HepG2 (cell line): ENCODE measurements around the gene CYP26B1. TPM values are rescaled to one million over a fixed set of nuclear protein-coding genes. Genes with fewer than 3 reads are reported as not detected.

Experiments
- ATAC-seq: fragments of 200-7000 bp; cut with Tn5 transposase; 3 replicates; pipeline ENCODE4 v1.9.1; 2020; ENCODE audit warnings: mild to moderate bottlenecking, moderate library complexity
- BruUV-seq: library from RNA; stranded (reverse); fragments of 400-500 nt; replicated peaks from 2 replicates; lab custom pipeline; 2021; lab: Mats Ljungman, UMichigan
- CTCF ChIA-PET: fragments of 300-600 bp; formaldehyde crosslinking; extraction: SDS; loops from one replicate; lab custom pipeline; 2021; ENCODE audit warnings: low total read pairs, inconsistent platforms, low intra/inter-chr PET ratio; lab: Yijun Ruan, JAX
- POLR2A ChIA-PET: fragments of 350-600 bp; sonication (Branson Sonifier 250); formaldehyde crosslinking; loops from one replicate; lab custom pipeline; 2020; ENCODE audit warnings: antibody characterized with exemption, inconsistent platforms; lab: Yijun Ruan, JAX
- DNase-seq: peaks from one replicate; pipeline ENCODE4 v3.0.0-alpha.2; 2015; ENCODE audit warnings: low spot score
- FAIRE-seq: peaks from 3 replicates; lab custom pipeline; 2011; peaks lifted over from hg19 to GRCh38; lab: Jason Lieb, UNC
- H2AFZ ChIP-seq: one replicate; pipeline ENCODE4 v1.6.1; 2011; ENCODE audit warnings: low read length, inconsistent platforms
- H3K27ac ChIP-seq: fragments of 300-600 bp; 3 replicates; pipeline ENCODE4 v1.8.0; 2011; ENCODE audit warnings: mixed run types, mild to moderate bottlenecking, mixed read lengths, low read length, inconsistent platforms; ENCODE audit not compliant: insufficient read depth; ENCODE audit errors: extremely low read length
- H3K27me3 ChIP-seq, 2 experiments: fragments of 200-600 bp in 1 of 2; 2 replicates in 1 of 2; 3 replicates in 1 of 2; pipeline versions ENCODE4 v1.6.0 to v1.8.0; 2011; ENCODE audit warnings: low read length in 2 of 2, mild to moderate bottlenecking in 2 of 2, moderate library complexity in 2 of 2, inconsistent platforms in 1 of 2; ENCODE audit not compliant: insufficient read depth in 2 of 2, control insufficient read depth in 1 of 2
- H3K36me3 ChIP-seq, 2 experiments: fragments of 200-600 bp in 1 of 2; replicated peaks in 1 of 2; 2 replicates in 1 of 2; 3 replicates in 1 of 2; pipeline versions ENCODE4 v1.5.1 to v1.8.0; 2011; ENCODE audit warnings: low read length in 2 of 2, inconsistent platforms in 1 of 2; ENCODE audit not compliant: insufficient read depth in 2 of 2, control insufficient read depth in 1 of 2
- H3K4me1 ChIP-seq: 2 replicates; pipeline ENCODE4 v1.5.1; 2012; ENCODE audit warnings: low read length, inconsistent platforms; ENCODE audit not compliant: insufficient read depth
- H3K4me2 ChIP-seq: 2 replicates; pipeline ENCODE4 v1.6.0; 2011; ENCODE audit warnings: low read depth, low read length, inconsistent platforms
- H3K4me3 ChIP-seq, 3 experiments: fragments of 200-600 bp in 1 of 3; sonication (generic), shearing (Covaris generic) in 1 of 3; replicated peaks in 1 of 3; 2 replicates each; pipeline ENCODE4 v1.5.1; 2011 to 2016; ENCODE audit warnings: low read length in 3 of 3, inconsistent platforms in 2 of 3, low read depth in 2 of 3, mild to moderate bottlenecking in 2 of 3, control low read depth in 1 of 3, mixed read lengths in 1 of 3; ENCODE audit not compliant: insufficient read depth in 1 of 3
- H3K79me2 ChIP-seq: one replicate; pipeline ENCODE4 v1.6.1; 2011; ENCODE audit warnings: low read length, inconsistent platforms; ENCODE audit not compliant: insufficient read depth
- H3K9ac ChIP-seq: 2 replicates; pipeline ENCODE4 v1.6.0; 2011; ENCODE audit warnings: mild to moderate bottlenecking, low read depth, low read length, inconsistent platforms; ENCODE audit not compliant: insufficient read depth
- H3K9me3 ChIP-seq: 2 replicates; pipeline ENCODE4 v1.5.1; 2012; ENCODE audit warnings: mild to moderate bottlenecking, low read length
- H4K20me1 ChIP-seq: 2 replicates; pipeline ENCODE4 v1.6.0; 2011; ENCODE audit warnings: inconsistent platforms, mild to moderate bottlenecking, low read length, moderate library complexity; ENCODE audit not compliant: insufficient read depth
- BCL6 ChIP-seq: IDR thresholded peaks from 2 replicates; pipeline ENCODE4 v1.6.1; 2016; ENCODE audit warnings: missing genetic modification reagents, missing compliant biosample characterization
- GLI4 ChIP-seq: sonication (generic); formaldehyde crosslinking; IDR thresholded peaks from 2 replicates; pipeline ENCODE4 v1.5.1; 2020; ENCODE audit warnings: missing genetic modification reagents, mild to moderate bottlenecking, moderate library complexity, borderline replicate concordance
- HDAC6 ChIP-seq: fragments of 200-600 bp; sonication (generic); IDR thresholded peaks from 2 replicates; pipeline ENCODE4 v1.7.0; 2017; ENCODE audit warnings: mild to moderate bottlenecking, antibody characterized with exemption, low read length, low read depth
- HNF4G ChIP-seq, 2 experiments: sonication (generic) in 1 of 2; formaldehyde crosslinking in 1 of 2; IDR thresholded peaks; 2 replicates each; pipeline versions ENCODE4 v1.4.0 to v1.6.1; 2011 to 2020; ENCODE audit warnings: borderline replicate concordance in 2 of 2, low read depth in 2 of 2, mild to moderate bottlenecking in 2 of 2, low read length in 1 of 2, missing genetic modification reagents in 1 of 2, moderate library complexity in 1 of 2
- JARID2 ChIP-seq: sonication (generic); formaldehyde crosslinking; IDR thresholded peaks from 2 replicates; pipeline ENCODE4 v1.8.1; 2023; ENCODE audit warnings: missing genetic modification reagents, inconsistent platforms; ENCODE audit not compliant: insufficient replicate concordance
- JUN ChIP-seq: sonication (generic); formaldehyde crosslinking; IDR thresholded peaks from 2 replicates; pipeline ENCODE4 v1.4.0; 2020; ENCODE audit warnings: mild to moderate bottlenecking, missing genetic modification reagents
- NR2C2 ChIP-seq: sonication (generic); formaldehyde crosslinking; IDR thresholded peaks from 2 replicates; pipeline ENCODE4 v1.4.0; 2020; ENCODE audit warnings: missing genetic modification reagents, mild to moderate bottlenecking, moderate library complexity, borderline replicate concordance
- PAF1 ChIP-seq: IDR thresholded peaks from 2 replicates; pipeline ENCODE4 v1.6.1; 2016; ENCODE audit warnings: missing genetic modification reagents, missing compliant biosample characterization
- RARG ChIP-seq: sonication (generic); formaldehyde crosslinking; IDR thresholded peaks from 2 replicates; pipeline ENCODE4 v1.4.0; 2020; ENCODE audit warnings: low read depth, mild to moderate bottlenecking, missing genetic modification reagents
- RBM39 ChIP-seq: fragments of 200-400 bp; formaldehyde crosslinking; IDR thresholded peaks from one replicate; pipeline ENCODE4 v1.6.1; 2018; ENCODE audit warnings: antibody characterized with exemption, mild to moderate bottlenecking, low read depth, low read length; ENCODE audit not compliant: poor library complexity, severe bottlenecking
- RERE ChIP-seq: IDR thresholded peaks from 2 replicates; pipeline ENCODE4 v1.6.1; 2016; ENCODE audit warnings: low read depth, missing genetic modification reagents, missing compliant biosample characterization
- THYN1 ChIP-seq: sonication (generic); formaldehyde crosslinking; IDR thresholded peaks from 2 replicates; pipeline ENCODE4 v1.8.1; 2023; ENCODE audit warnings: low read depth, mild to moderate bottlenecking, moderate library complexity, missing genetic modification reagents, borderline replicate concordance
- ZBTB39 ChIP-seq: sonication (generic); formaldehyde crosslinking; IDR thresholded peaks from 2 replicates; pipeline ENCODE4 v1.5.0; 2020; ENCODE audit warnings: missing genetic modification reagents
- WGBS: methylation state at CpG from one replicate; pipeline ENCODE4 v1.1.6; 2017; ENCODE audit warnings: low lambda C conversion rate; 5-methylcytosine and 5-hydroxymethylcytosine counted together
- in situ Hi-C: cut with HindIII; loops from 2 replicates; pipeline ENCODE4 v1.10.0; 2017; ENCODE audit warnings: low pct_unique_long_range_greater_than_20kb; ENCODE audit not compliant: extremely low pct_ligation_motif_present
- intact Hi-C: fragments of 100-400 bp; cut with micrococcal nuclease; formaldehyde crosslinking; loops from one replicate; pipeline ENCODE4 v1.10.0; 2022; ENCODE audit not compliant: unreplicated experiment
- polyA plus RNA-seq, 8 experiments: library from polyadenylated mRNA; depleted of rRNA in 3 of 8; stranded (reverse) in 7 of 8; unstranded in 1 of 8; fragments of >200 nt; fragmentation: Illumina TruSeq in 4 of 8; extraction: Trizol in 4 of 8; gene quantifications; 2 replicates each; pipeline versions ENCODE4 v1.2.1 to v1.2.3, GENCODE V29; 2011 to 2016; ENCODE audit warnings: low read depth in 4 of 8, missing spikeins in 1 of 8, mixed read lengths in 1 of 8; ENCODE audit not compliant: insufficient read depth in 1 of 8
- total RNA-seq, 5 experiments: library from RNA; depleted of rRNA; stranded (reverse); fragments of >200 nt; fragmentation: Illumina TruSeq; extraction: Trizol; gene quantifications; 2 replicates each; pipeline ENCODE4 v1.2.3, GENCODE V29; 2016; ENCODE audit warnings: low read depth in 1 of 5

The CYP26B1 gene
- total and polyA plus RNA-seq, 2 of the 13 experiments (the other 11 are each of a cell fraction or from before 2014, with no cell fraction given): 0.05 to 0.07 TPM

- peak; percentile 35 for TF ChIP-seq RBM39
- no peak for TF ChIP-seq BCL6
- TF ChIP-seq GLI4 (CRISPR knock-in tag): no peak
- no peak for TF ChIP-seq ZBTB39 (CRISPR knock-in tag)
- 0 out of 2 replicates have a peak, but pooled peaks have one; percentile 22 for TF ChIP-seq JUN (CRISPR knock-in tag)
- TF ChIP-seq NR2C2: peak; percentile 18; the same call in 1 of the 2 replicates
These were observed 9.4 kb downstream of the CYP26B1 start (continued) for GRCh38 chr2:72138011-72138881.

- H2AFZ ChIP-seq: no peak overlapping the region
- peak overlapping the region; percentile 86 for H3K4me2 ChIP-seq
- WGBS: 0% methylated on average over 8 of the region's 10 CpGs
- peak; percentile 58 for DNase-seq
- H3K27me3 ChIP-seq: peaks cover 20 to 84% of the 10 kb centered on the region in 2 experiments
- ChIA-PET CTCF (interaction anchor here (1.3 to 2.8 kb wide), 6 partner anchors 13 to 608 kb away, joined by 3 to 20 read pairs (median 8); no protein-coding TSS in a partner anchor), POLR2A (no interaction called here)
- in situ Hi-C loops: no loop called here
- no TSS peak for BruUV-seq
- peaks cover 24% of the 10 kb centered on the region for H3K4me1 ChIP-seq
- H3K9ac ChIP-seq: no peak overlapping the region
- H3K36me3 ChIP-seq: no peaks in the 10 kb centered on the region
- FAIRE-seq: no peak
- peaks cover 7% of the 10 kb centered on the region; the same call in 1 of the 2 replicates for H4K20me1 ChIP-seq
- peak overlapping the region; percentile 26 to 63 (median 41); a peak in 3 of 6 replicates for H3K4me3 ChIP-seq
- ATAC-seq: peak; percentile 88
- no peak overlapping the region for H3K27ac ChIP-seq
- no peaks in the 10 kb centered on the region for H3K79me2 ChIP-seq
- no peaks in the 10 kb centered on the region for H3K9me3 ChIP-seq
- intact Hi-C loops: loop anchor here (1.0 to 2.0 kb wide), 3 partner anchors 213 to 589 kb away; no protein-coding TSS in a partner anchor
- no peak for TF ChIP-seq RERE (CRISPR knock-in tag)
- no peak for TF ChIP-seq THYN1 (CRISPR knock-in tag)
- no peak for TF ChIP-seq RARG
- no peak for TF ChIP-seq PAF1 (CRISPR knock-in tag)
- TF ChIP-seq HDAC6: no peak
- TF ChIP-seq HNF4G (IDR thresholded peaks at IDR 0.05; ENCODE audit: borderline replicate concordance, low read depth, low read length): no peak
- TF ChIP-seq HNF4G (CRISPR knock-in tag; IDR thresholded peaks at IDR 0.05; ENCODE audit: borderline replicate concordance, low read depth): no peak
- TF ChIP-seq JARID2 (CRISPR knock-in tag): no peak
These were observed 10.1 kb downstream of the CYP26B1 start for GRCh38 chr2:72137498-72138010.
